ENCODE measurements around the gene SLC25A19. TPM values are rescaled to one million over a fixed set of nuclear protein-coding genes. Genes with fewer than 3 reads are reported as not detected.

SLC25A19 gene
- total and polyA plus RNA-seq, 9 of the 15 experiments (the other 6 are each of a cell fraction or from before 2014, with no cell fraction given), result 33.4 to 76.6 (median 55.3) TPM

DNA sequence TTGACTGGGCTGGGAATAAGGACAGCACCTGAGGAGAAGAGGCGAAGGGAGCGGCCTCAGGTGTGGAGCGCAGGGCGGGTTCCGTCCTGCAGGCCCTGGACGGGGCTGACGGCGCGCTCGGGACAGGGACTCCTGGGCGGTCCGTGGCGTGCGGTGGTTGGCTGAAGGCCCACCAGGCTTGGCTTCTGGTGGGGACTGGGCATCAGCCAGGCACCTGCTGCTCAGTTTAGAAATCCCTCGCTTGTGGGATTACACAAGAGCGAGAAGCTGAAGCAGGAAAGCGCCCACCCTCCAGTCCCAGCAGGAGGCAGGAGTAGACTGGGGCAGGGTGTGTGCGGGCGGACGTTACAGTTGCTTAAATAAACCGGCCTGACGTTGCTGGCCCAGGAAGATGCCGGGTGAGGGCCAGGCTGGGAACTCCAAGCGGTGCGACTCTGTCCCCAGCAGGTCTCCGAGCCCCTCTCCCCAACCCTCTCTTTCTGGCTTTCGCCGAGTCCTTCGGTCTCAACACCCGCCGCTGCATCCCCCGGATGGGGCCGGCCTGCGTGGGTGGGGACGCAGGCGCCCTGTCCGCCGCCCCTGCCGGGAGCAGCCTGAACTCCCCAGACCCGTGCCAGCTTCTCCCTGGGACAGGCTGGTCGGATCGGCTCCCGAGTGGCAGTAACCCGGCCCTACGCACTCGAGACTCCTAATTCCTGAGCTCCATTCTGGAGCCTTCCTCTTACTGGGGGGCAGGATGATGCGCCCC is 18.8 kb downstream of the SLC25A19 start (continued):
- no peak for TF ChIP-seq THRB (CRISPR knock-in tag; conservative IDR thresholded peaks at IDR 0.05)
- peak; percentile 41 for TF ChIP-seq POLR2B (IDR thresholded peaks at IDR 0.05; ENCODE audit: low read depth, partially characterized antibody)
- TF ChIP-seq MCM3 (IDR thresholded peaks at IDR 0.05), result no peak
- TF ChIP-seq HDAC1 (IDR thresholded peaks at IDR 0.05), result peak in 1 of 2 experiments; percentile 70; a peak in 2 of 4 replicates
- TF ChIP-seq SP1 (CRISPR knock-in tag; IDR thresholded peaks at IDR 0.05), result peak; percentile 30; the same call in 1 of the 2 replicates
- TF ChIP-seq C11orf30 (IDR thresholded peaks at IDR 0.05; ENCODE audit: low read depth), result 0 out of 2 replicates have a peak, but pooled peaks have one; percentile 10
- TF ChIP-seq SMARCE1 (IDR thresholded peaks at IDR 0.05), result 0 out of 2 replicates have a peak, but pooled peaks have one; percentile 31
- TF ChIP-seq RNF2 (IDR thresholded peaks at IDR 0.05), result peak; percentile 10; the same call in 1 of the 2 replicates
- peak; percentile 22 for TF ChIP-seq CREM (IDR thresholded peaks at IDR 0.05; ENCODE audit: low read depth)
- no peak for TF ChIP-seq CHCHD3 (CRISPR knock-in tag; IDR thresholded peaks at IDR 0.05)
- TF ChIP-seq POLR2G (IDR thresholded peaks at IDR 0.05; ENCODE audit: low read depth, low read length), result peak; percentile 70
- no peak for TF ChIP-seq CREB3L1 (IDR thresholded peaks at IDR 0.05; ENCODE audit: borderline replicate concordance, low read depth)
- peak; percentile 6 for TF ChIP-seq TAF1 (IDR thresholded peaks at IDR 0.05; ENCODE audit: control insufficient read depth, extremely low read depth, insufficient read depth, low read length, severe bottlenecking)
- TF ChIP-seq, protein P1, sequence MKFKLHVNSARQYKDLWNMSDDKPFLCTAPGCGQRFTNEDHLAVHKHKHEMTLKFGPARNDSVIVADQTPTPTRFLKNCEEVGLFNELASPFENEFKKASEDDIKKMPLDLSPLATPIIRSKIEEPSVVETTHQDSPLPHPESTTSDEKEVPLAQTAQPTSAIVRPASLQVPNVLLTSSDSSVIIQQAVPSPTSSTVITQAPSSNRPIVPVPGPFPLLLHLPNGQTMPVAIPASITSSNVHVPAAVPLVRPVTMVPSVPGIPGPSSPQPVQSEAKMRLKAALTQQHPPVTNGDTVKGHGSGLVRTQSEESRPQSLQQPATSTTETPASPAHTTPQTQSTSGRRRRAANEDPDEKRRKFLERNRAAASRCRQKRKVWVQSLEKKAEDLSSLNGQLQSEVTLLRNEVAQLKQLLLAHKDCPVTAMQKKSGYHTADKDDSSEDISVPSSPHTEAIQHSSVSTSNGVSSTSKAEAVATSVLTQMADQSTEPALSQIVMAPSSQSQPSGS (CRISPR knock-in tag; IDR thresholded peaks at IDR 0.05), result no peak
- TF ChIP-seq GTF2A2 (tag; IDR thresholded peaks at IDR 0.05), result no peak
- TF ChIP-seq NFIC (IDR thresholded peaks at IDR 0.05), result no peak; the same call in none of the 2 replicates
- TF ChIP-seq RCOR1 (IDR thresholded peaks at IDR 0.05; ENCODE audit: borderline replicate concordance in 1 of 2, low read depth in 2 of 2, low read length in 2 of 2), result peak in 1 of 2 experiments; percentile 25; a peak in 1 of 4 replicates
- no peak for TF ChIP-seq E2F1 (CRISPR knock-in tag; IDR thresholded peaks at IDR 0.05)
- TF ChIP-seq, protein P2, sequence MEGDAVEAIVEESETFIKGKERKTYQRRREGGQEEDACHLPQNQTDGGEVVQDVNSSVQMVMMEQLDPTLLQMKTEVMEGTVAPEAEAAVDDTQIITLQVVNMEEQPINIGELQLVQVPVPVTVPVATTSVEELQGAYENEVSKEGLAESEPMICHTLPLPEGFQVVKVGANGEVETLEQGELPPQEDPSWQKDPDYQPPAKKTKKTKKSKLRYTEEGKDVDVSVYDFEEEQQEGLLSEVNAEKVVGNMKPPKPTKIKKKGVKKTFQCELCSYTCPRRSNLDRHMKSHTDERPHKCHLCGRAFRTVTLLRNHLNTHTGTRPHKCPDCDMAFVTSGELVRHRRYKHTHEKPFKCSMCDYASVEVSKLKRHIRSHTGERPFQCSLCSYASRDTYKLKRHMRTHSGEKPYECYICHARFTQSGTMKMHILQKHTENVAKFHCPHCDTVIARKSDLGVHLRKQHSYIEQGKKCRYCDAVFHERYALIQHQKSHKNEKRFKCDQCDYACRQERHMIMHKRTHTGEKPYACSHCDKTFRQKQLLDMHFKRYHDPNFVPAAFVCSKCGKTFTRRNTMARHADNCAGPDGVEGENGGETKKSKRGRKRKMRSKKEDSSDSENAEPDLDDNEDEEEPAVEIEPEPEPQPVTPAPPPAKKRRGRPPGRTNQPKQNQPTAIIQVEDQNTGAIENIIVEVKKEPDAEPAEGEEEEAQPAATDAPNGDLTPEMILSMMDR (IDR thresholded peaks at IDR 0.05 in 2 of 3, conservative IDR thresholded peaks at IDR 0.05 in 1 of 3; ENCODE audit: insufficient read depth in 2 of 3, low read depth in 1 of 3, low read length in 3 of 3), result peak; percentile 57 to 74 (median 68)
- no peak for TF ChIP-seq MIER1 (IDR thresholded peaks at IDR 0.05; ENCODE audit: low read depth)
- no peak for TF ChIP-seq SNIP1 (IDR thresholded peaks at IDR 0.05; ENCODE audit: low read depth)
